Measurements from ENCODE around the gene METRNL.
"Not testable (repeated sequence)": the region's sequence is repeated elsewhere in the genome, so short reads cannot be mapped to it uniquely, and the experiment has no call there.

Gene METRNL

DNA sequence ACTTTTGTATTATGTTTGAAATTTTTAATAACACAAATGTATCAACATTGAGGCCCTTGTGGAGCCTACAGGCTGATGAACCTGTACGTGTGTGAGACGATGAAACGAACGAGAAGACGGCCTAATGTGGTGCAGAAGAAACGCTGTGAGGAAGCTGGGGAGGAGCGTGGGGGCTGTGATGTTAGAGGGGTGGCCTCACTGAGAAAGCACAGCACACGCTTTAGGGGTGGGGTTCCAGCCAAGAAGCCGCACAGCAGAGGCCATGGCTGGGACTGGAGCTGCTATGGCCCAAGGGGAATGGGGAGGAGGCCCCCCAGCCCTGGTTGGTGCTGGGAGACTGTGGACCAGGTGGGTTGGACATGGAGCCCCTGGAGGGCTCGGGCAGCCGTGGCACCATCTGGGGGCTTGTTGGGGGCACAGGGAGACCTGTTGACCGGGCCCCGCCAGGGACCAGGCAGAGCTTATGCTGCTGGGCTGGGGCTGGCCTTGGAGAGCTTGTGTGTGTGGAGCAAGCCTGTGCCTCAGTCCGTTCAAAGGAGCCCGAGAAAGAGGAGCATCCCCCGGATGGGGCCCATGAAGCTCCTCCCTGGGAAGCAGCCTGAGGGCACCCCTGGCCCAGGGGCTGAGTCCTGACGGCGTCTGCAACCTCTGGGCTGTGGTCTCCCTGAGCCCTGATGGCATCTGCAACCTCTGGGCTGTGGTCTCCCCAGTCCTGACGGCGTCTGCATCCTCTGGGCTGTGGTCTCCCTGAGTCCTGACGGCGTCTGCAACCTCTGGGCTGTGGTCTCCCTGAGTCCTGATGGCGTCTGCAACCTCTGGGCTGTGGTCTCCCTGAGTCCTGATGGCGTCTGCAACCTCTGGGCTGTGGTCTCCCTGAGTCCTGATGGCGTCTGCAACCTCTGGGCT lies 44.7 kb downstream of the METRNL start:
- no peak for DNase-seq (ENCODE audit: low read depth)

DNA sequence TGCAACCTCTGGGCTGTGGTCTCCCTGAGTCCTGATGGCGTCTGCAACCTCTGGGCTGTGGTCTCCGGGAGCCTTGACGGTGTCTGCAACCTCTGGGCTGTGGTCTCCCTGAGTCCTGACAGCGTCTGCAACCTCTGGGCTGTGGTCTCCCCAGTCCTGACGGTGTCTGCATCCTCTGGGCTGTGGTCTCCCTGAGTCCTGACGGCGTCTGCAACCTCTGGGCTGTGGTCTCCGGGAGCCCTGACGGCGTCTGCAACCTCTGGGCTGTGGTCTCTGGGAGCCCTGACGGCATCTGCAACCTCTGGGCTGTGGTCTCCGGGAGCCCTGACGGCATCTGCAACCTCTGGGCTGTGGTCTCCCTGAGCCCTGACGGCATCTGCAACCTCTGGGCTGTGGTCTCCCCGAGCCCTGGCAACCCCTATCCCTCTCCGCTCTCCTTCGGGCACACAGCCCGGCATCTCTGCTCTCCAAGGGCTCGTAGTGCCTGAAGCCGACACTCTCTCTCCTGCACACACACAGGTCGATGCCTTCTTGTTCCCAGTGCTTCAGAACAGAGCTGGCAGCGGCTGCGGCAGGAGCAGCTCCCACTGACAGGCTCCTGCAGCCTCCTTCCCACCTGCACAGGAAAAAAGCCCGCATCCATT lies 45.6 kb downstream of the METRNL start:
- no peak for DNase-seq (ENCODE audit: low read depth)

DNA sequence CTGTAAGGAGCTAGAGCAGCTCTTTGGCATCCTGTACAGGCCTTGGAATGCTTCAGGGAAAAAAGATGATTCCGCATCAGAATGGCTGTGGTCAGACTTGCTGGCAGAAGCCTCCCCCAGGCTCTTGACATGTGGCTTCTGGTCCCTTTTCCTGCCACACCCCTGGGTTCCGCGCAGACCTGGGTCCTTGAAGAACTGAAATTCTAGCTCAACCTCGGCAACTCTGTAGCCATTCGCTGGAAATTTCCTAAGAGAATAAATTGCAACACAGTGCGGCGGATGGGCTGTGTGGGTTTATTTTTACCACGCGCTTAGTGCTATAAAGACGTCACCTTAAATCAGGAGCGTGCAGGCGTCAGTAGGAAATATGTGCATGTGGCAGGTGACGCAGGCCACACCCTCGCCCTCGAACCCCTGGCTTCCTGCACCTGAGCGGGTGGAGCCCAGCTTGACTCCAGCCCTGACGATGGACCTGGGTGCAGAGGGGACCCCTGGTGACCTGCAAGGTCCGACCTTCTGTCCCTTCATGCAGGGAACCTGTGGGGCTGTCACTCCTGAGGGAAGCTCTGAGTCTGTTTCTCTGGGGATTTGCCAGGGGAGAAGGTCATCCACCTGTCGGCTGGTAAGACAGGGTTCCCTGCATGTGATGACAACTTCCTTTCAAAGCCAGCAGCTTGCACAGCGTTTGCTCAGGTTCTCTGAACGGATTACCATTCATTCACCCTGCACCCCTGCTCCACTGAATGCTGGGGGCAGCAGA lies 46.3 kb downstream of the METRNL start:
- DNase-seq (ENCODE audit: low read depth) = peak; percentile 9

DNA sequence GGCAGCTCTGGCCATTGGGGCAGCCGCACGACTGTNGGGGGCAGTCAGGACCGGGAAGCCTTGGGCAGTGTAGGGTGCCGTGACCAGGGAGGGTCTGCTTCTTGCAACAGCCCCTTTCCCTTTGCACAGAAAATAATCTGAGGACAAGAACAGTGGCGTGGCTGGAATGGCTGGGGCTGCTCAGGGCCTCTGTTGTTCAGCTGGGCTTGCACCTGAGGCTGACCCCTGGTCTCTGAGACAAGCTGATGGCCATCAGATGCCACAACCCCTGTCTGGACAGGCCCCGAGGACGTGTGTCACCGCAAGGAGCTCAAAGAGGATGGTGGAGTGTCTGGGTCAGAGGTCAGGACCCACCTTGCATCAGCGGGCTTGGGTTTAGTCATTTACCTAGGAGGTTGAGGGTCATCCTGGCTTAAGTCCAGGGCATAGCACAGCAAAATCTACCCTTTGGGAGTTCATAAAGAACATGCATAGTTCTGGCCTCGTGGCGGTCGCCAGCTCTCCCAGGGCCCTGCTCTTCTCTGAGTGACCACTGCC lies 46.9 kb downstream of the METRNL start:
- DNase-seq (ENCODE audit: low read depth) = no peak

DNA sequence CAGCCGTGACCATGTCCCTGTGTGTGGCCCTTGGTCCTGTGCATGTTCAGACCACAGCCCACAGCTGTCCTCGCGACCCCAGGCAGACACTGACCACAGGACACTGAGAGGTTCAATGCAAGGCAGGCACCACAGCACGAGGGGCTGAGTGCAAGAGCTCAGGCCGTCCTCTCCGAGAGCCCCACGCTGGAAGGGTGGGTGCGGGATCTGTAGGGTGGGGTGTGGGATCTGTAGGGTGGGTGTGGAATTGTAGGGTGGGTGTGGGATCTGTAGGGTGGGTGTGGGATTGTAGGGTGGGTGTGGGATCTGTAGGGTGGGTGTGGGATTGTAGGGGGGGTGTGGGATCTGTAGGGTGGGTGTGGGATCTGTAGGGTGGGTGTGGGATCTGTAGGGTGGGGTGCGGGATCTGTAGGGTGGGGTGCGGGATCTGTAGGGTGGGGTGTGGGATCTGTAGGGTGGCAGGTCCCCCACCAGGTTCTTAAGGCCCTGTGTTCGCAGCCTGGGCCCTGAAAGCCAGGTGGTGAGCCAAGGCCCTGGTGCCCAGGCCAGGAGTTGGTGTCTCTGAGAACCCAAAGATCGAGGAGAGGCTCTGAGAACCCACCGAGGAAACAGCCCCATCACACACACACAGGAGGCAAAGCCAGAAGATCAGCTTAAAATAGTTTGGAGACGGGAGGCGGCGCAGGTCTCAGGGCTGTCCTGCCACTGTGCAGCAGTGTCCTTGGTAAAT lies 48.2 kb downstream of the METRNL start:
- no peak for DNase-seq (ENCODE audit: low read depth)

DNA sequence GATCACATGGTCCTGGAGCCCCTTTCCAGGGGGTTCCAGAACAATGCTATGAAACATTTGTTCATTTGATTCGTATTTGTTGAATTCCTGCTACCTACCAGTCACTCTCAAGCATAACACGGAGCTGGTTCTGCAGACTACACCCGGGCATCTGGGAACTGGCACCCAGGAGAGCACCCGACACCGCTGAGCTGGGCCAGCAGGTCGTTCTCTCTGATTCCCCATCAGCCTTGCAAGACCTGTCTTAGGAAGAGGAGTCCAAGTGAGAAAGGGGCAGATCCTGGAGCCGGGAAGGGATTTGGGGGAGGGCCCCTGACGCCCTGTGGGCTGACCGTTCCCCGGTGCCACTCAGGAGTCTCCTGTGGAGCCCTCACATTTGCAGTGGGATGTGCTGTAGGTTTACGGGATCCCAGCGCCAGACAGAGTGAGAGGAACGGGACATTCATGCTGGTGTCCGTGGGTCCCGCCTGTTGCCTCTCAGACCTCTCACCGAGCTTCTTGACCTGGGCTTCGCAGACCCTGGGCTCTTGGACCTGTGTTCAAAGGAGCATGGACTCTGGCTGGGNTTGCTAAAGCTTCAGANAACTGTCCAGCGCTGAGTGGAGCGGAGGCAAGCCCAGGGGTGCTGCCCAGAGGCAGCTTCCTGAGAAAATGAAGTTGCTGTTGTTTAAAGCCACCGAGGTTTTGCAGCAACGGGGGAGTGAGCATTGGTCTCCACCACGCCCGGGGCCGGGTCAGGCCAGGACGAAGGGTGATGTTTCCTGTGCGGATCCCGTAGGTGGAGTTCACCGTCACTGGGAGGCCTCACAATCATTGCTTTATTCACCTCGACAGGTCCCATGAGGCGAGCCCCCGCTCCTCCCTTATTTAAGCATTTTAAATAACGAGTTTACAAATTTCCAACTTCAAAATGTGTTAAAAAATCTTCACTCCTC lies 49.2 kb downstream of the METRNL start:
- no peak for DNase-seq (ENCODE audit: low read depth)

DNA sequence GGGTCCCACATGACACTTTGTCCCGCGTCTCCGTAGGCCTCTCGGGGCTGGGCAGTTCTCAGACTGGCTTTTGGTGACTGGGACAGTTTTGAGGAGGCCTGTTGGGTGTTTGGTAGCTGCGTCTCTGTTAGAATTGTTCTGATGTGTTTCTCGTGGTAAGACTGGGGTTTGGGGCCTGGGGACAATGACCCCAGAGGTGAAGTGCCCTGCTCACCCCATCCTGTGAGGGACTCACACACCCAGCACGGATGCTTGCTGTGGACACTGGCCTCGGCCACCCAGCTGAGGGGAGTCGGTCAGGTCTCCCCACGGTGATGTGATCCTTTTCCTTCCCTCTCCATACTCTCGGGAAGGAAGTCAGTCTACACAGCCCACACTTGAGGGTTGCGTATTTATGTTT lies 50.3 kb downstream of the METRNL start:
- no peak for DNase-seq (ENCODE audit: low read depth)

DNA sequence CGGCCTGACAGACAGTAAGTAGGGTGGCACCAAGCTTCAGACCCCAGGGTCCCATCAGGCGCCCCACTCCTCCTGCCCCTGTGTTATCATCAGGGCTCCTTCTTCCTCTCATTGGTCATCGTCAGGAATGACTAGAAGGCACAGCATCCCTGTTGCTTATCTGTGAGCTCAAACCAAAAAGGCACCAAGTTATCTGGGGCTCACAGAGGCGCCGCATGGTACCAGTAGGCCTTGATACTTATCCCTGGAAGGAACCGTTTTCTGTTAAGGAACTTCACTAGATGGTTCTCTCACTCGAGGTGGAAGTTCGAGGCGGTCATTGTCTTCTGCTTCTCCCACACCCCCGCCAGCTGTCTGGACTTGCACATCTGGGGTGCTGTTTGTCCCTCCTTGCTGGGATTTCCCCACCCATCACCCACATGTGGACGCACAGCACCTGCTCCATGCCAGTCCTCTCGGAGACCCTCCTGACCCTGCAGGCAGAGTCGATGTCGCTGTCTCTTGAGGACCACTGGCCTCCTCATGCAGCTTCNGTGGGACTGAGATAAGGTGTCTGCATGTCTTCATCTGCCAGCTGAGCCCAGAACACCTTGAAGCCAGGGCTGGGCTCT lies 52.1 kb downstream of the METRNL start:
- no peak for DNase-seq (ENCODE audit: low read depth)

DNA sequence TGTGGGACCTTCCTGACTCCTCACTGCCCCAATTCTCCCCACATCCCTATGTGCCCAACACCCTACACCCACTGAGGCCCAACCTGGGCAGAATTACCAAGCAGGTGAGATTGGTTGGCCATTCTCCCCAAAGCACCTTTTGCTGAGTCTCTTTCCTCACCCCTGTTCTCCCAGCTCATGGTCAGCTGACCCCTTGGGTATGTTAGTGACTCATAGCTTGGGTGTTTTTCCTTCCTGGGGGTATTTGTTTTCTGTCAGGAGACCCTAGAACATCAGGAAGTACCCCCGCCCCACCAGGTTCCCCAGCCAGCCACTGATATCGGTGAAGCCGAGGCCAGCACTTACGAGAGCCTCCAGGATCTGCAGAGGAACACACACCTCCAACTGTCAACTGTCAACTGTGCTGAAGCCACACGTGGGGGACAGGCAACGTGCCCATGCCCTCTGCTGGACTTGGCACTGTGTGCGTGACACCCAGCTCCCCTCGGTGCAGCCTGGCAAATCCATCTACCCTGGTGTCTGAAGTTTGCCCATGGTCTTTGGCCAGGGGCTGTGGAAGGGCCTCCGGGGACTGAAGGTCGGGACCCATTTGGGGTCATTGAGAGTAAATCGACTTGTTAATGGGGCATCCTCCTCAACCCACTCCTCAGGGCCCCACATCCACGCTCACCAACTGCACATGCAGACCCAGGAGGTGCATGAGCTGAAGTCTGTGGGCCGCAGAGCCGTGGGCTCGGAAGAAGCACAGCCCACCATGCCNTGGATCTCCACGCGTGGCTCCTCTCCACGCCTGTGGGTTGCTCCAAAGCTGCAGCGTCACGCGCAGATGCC lies 53.1 kb downstream of the METRNL start:
- DNase-seq (ENCODE audit: low read depth) = no peak

DNA sequence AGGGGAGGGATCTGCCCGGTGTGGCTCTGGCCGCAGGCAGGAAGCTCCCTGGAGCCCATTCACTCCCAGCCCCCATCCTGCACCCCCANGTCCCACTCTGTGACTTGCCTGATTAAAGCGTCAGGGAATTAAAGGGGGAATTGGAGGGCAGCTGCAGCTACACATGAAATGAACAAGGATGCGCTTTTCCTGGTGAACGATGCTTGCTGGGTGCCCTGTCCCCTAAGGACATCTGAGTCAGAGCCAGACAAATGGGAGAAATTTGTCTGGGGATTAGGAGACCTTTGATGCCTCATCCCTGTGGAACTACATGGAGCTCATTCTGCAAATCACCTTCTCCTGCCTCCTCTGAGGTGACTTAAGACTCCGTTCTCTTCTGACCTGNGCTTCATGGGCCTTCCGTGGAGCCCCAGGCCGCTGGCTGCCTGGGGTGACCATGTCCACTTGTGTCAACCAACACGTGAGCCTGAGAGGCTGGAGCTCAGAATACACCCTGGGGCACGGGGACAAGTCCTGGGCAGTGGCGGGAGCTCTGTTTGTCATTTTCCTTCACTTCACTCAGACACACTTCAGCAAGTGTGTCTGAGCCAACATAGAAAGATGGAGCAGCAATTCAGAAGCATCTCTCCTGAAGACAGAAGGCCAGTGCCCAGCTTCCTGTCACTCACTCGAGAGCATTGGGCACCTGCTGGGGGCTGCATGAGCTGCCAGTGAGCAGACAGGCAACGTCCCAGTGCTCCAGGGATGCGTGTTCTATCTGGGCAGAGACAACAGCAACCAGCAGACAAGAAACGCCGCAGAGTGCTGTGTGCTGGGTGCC lies 54.1 kb downstream of the METRNL start:
- peak; percentile 78 for DNase-seq (ENCODE audit: low read depth)

DNA sequence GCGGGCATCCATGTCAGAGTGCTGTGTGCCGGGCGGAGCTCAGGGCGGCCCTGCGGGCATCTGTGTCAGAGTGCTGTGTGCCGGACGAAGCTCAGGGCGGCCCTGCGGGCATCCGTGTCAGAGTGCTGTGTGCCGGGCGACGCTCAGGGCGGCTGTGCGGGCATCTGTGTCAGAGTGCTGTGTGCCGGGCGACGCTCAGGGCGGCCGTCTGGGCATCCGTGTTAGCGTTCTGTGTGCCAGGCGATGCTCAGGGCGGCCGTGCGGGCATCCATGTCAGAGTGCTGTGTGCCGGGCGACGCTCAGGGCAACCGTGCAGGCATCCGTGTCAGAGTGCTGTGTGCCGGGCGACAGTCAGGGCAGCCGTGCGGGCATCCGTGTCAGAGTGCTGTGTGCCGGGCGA lies 55.0 kb downstream of the METRNL start:
- DNase-seq (ENCODE audit: low read depth) = not testable (repeated sequence)

DNA sequence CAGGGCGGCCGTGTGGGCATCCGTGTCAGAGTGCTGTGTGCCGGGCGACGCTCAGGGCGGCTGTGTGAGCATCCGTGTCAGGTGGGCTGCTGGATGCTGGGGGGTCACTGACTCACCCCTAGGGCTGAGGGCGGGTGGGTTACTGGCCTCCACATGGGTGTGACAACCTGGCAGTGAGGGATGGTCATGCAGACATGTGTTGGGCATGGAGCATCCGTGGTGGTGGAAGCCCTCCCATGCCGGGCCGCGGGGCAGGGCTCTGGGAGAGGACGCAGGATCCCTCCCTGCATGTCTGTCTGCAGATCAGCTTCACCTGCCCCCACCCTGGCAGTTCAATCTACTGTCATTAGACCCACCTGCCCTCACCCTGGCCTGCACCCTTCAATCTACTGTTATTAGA lies 56.3 kb downstream of the METRNL start:
- DNase-seq (ENCODE audit: low read depth) = no peak

DNA sequence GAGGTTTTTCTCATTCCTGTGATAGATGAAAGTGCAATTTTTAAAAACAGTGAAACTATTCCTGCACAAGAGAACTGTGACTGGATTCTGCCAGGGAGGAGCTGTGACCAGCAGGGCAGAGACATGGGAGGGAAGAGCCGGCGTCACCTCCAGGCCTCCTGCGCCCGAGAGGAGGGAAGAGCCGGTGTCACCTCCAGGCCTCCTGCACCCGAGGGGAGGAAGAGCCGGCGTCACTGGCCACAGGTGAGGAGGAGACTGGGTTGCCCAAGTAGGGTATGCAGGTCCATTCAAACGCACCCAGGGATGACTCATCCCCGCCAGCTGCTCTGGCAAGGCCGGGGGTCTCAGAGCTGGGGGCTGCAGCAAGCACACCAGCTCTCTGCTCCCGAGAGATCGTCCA lies 56.7 kb downstream of the METRNL start:
- DNase-seq (ENCODE audit: low read depth) = no peak

DNA sequence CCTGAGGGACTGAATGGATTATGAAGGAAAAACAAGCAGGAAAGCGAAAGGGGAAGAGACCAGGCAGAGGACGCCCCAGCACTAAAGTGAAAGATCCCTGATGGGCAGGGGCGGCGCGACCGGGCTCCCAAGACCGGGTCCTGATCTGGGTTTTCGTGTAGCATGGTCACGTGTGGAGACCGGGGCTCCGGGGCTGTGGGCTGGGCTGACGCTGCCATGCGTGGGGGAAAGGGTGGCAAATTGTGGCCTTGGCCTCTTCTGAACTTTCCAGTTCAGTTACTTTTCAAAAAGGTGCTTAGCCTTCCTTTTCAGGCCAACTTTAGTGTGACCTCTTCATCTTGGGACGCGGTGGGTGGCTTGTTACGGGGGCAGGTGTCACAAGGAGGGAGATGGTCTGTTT lies 57.5 kb downstream of the METRNL start:
- DNase-seq (ENCODE audit: low read depth) = no peak

DNA sequence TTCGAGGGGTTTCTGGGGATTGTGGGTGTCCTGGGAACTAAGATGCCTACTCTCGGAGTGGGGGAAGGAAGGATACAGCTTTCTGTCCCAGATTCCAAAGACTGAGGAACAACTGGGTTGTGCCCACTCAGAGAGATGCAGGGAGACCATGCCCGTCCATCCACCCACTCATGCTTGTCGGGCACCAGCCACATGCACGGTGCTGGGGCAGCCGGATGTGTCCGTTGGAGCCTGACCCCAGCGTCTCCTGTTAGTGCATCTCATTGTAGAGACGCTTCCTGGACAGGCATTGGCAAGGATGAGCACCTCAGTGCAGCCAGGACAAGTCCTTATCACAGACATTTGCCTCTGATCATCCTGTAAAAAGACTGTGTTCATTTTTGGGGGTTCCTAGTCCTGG lies 58.1 kb downstream of the METRNL start:
- DNase-seq (ENCODE audit: low read depth) = no peak

DNA sequence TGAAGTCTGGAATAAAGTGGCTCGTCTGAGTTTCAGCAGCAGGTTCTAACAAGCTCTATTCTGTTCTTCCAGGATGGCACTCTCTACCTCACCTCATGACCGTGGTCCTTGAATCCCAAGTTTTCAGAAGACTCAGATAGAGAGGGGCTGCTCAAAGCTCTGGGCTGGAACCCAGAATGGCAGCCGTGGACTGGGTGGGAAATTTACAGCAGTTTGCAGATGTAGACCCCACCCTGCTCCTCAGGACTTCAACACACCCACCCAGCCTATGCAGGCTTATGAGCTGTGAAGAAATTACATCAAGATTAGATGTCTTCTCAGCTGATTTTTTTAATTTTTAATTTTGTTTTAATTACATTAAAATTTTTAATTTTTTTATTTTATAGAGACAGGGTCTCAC lies 59.4 kb downstream of the METRNL start:
- DNase-seq (ENCODE audit: low read depth) = no peak

DNA sequence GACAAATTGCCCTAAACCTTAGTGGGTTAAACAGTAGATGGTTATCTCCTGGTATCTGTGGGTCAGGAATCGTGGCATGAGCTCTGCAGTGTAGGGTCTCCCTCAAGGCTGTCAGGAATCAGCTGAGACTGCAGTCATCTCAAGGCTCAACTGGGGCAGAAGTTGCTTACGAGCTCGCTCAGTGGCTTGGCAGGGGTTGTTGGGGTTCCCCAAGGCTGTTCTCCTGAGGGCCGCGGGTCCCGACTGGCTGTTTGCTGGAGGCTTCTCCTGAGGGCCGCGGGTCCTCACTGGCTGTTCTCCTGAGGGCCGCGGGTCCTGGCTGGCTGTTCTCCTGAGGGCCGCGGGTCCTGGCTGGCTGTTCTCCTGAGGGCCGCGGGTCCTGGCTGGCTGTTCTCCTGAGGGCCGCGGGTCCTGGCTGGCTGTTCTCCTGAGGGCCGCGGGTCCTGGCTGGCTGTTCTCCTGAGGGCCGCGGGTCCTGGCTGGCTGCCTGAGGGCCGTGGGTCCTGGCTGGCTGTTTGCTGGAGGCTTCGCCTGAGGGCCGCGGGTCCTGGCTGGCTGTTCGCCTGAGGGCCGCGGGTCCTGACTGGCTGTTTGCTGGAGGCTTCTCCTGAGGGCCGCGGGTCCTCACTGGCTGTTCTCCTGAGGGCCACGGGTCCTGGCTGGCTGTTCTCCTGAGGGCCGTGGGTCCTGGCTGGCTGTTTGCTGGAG lies 60.3 kb downstream of the METRNL start:
- DNase-seq (ENCODE audit: low read depth) = not testable (repeated sequence)

DNA sequence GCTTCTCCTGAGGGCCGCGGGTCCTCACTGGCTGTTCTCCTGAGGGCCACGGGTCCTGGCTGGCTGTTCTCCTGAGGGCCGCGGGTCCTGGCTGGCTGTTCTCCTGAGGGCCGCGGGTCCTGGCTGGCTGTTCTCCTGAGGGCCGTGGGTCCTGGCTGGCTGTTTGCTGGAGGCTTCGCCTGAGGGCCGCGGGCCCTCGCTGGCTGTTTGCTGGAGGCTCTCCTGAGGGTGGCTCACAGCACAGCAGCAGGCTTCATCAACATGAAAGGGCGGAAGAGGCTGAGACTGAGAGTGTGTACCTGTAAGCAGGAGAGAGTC lies 60.8 kb downstream of the METRNL start:
- DNase-seq (ENCODE audit: low read depth) = not testable (repeated sequence)
